Measurements from ENCODE around the gene SOCS3. TPM values are rescaled to one million over a fixed set of nuclear protein-coding genes. Genes with fewer than 3 reads are reported as not detected.

Gene SOCS3
- total and polyA plus RNA-seq, 2 experiments from 2014 or later: 31.2 to 50.6 TPM

- in situ Hi-C loops (cut with MboI): no loop called here
- Histone ChIP-seq H3K9me2 (ENCODE audit: insufficient read depth) (no peaks in the 10 kb centered on the region), H3K4me3 (no peak overlapping the region), H3K36me3 (ENCODE audit: low read depth) (peaks cover 15% of the 10 kb centered on the region; the same call in 1 of the 2 replicates), H3K27ac (no peak overlapping the region), H3F3A (ENCODE audit: insufficient read depth) (no peaks in the 10 kb centered on the region), H3K27me3 (replicated peaks; ENCODE audit: insufficient read depth) (no peaks in the 10 kb centered on the region), H4K20me1 (ENCODE audit: insufficient read depth) (no peaks in the 10 kb centered on the region), H2AFZ (no peak overlapping the region), H3K79me2 (ENCODE audit: insufficient read depth) (peaks cover 80% of the 10 kb centered on the region), H3K9me3 (ENCODE audit: low read depth) (no peaks in the 10 kb centered on the region), H3K4me2 (ENCODE audit: unreplicated experiment) (no peak overlapping the region), H3K9ac (no peak overlapping the region), H3K4me1 (ENCODE audit: insufficient read depth) (no peaks in the 10 kb centered on the region; the same call in 1 of the 2 replicates)
- 84 to 86% methylated on average over 3 of the region's 3 CpGs for WGBS, 2 experiments (ENCODE audit: low coverage in 1 of 2, low lambda C conversion rate in 2 of 2, missing lambda C conversion rate in 2 of 2)
- no peak for DNase-seq
- TF ChIP-seq EZH2phosphoT487 (IDR thresholded peaks at IDR 0.05; ENCODE audit: insufficient read depth, low read depth) (no peak), EZH2 (IDR thresholded peaks at IDR 0.05; ENCODE audit: insufficient read depth, poor library complexity, severe bottlenecking) (no peak)
Observed at GRCh38 chr17:78398390-78398789, 38.5 kb upstream of the SOCS3 start.

GRCh38 chr17:78397681-78398101 lies 37.8 kb upstream of the SOCS3 start:
- TF ChIP-seq EZH2phosphoT487 (IDR thresholded peaks at IDR 0.05; ENCODE audit: insufficient read depth, low read depth): no peak
- no peak for TF ChIP-seq EZH2 (IDR thresholded peaks at IDR 0.05; ENCODE audit: insufficient read depth, poor library complexity, severe bottlenecking)
- Histone ChIP-seq H3K27me3 (replicated peaks; ENCODE audit: insufficient read depth) (no peaks in the 10 kb centered on the region), H3F3A (ENCODE audit: insufficient read depth) (peaks cover 2% of the 10 kb centered on the region; the same call in 1 of the 2 replicates), H3K9me2 (ENCODE audit: insufficient read depth) (no peaks in the 10 kb centered on the region), H3K27ac (no peak overlapping the region), H3K9ac (no peak overlapping the region), H3K79me2 (ENCODE audit: insufficient read depth) (peaks cover 81% of the 10 kb centered on the region), H3K4me1 (ENCODE audit: insufficient read depth) (peaks cover 1% of the 10 kb centered on the region; the same call in 1 of the 2 replicates), H3K36me3 (ENCODE audit: low read depth) (peaks cover 15% of the 10 kb centered on the region; the same call in 1 of the 2 replicates), H4K20me1 (ENCODE audit: insufficient read depth) (no peaks in the 10 kb centered on the region), H2AFZ (no peak overlapping the region), H3K4me3 (no peak overlapping the region), H3K9me3 (ENCODE audit: low read depth) (no peaks in the 10 kb centered on the region), H3K4me2 (ENCODE audit: unreplicated experiment) (no peak overlapping the region)
- WGBS, 2 experiments (ENCODE audit: low coverage in 1 of 2, low lambda C conversion rate in 2 of 2, missing lambda C conversion rate in 2 of 2): 76 to 79% methylated on average over 13 of the region's 13 CpGs
- DNase-seq: peak; percentile 54
- in situ Hi-C loops (cut with MboI): no loop called here

GRCh38 chr17:78396441-78397337 lies 36.8 kb upstream of the SOCS3 start:
- DNase-seq: no peak

GRCh38 chr17:78395155-78395554 lies 35.3 kb upstream of the SOCS3 start:
- in situ Hi-C loops (cut with MboI): no loop called here
- Histone ChIP-seq H3K9me3 (ENCODE audit: low read depth) (no peaks in the 10 kb centered on the region), H3K36me3 (ENCODE audit: low read depth) (peaks cover 15% of the 10 kb centered on the region; the same call in 1 of the 2 replicates), H3K27ac (no peak overlapping the region), H3K4me1 (ENCODE audit: insufficient read depth) (peaks cover 25% of the 10 kb centered on the region), H3K4me3 (no peak overlapping the region), H3K9me2 (ENCODE audit: insufficient read depth) (no peaks in the 10 kb centered on the region), H3K9ac (no peak overlapping the region), H3K27me3 (replicated peaks; ENCODE audit: insufficient read depth) (no peaks in the 10 kb centered on the region), H3K79me2 (ENCODE audit: insufficient read depth) (peaks cover 96% of the 10 kb centered on the region), H4K20me1 (ENCODE audit: insufficient read depth) (no peaks in the 10 kb centered on the region), H2AFZ (no peak overlapping the region), H3K4me2 (ENCODE audit: unreplicated experiment) (no peak overlapping the region), H3F3A (ENCODE audit: insufficient read depth) (peaks cover 23% of the 10 kb centered on the region)
- TF ChIP-seq EZH2phosphoT487 (IDR thresholded peaks at IDR 0.05; ENCODE audit: insufficient read depth, low read depth): no peak
- no peak for TF ChIP-seq EZH2 (IDR thresholded peaks at IDR 0.05; ENCODE audit: insufficient read depth, poor library complexity, severe bottlenecking)
- no peak for DNase-seq
- WGBS, 2 experiments (ENCODE audit: low coverage in 1 of 2, low lambda C conversion rate in 2 of 2, missing lambda C conversion rate in 2 of 2): 94 to 100% methylated on average over 2 of the region's 2 CpGs

More at GRCh38 chr17:78396441-78397337, 36.8 kb upstream of the SOCS3 start:
- Histone ChIP-seq H3F3A (ENCODE audit: insufficient read depth) (peaks cover 12% of the 10 kb centered on the region), H3K9ac (no peak overlapping the region), H3K4me3 (no peak overlapping the region), H3K79me2 (ENCODE audit: insufficient read depth) (peaks cover 88% of the 10 kb centered on the region), H3K27ac (no peak overlapping the region), H3K27me3 (replicated peaks; ENCODE audit: insufficient read depth) (no peaks in the 10 kb centered on the region), H3K4me2 (ENCODE audit: unreplicated experiment) (no peak overlapping the region), H2AFZ (no peak overlapping the region), H3K9me2 (ENCODE audit: insufficient read depth) (no peaks in the 10 kb centered on the region), H3K4me1 (ENCODE audit: insufficient read depth) (peaks cover 11% of the 10 kb centered on the region), H4K20me1 (ENCODE audit: insufficient read depth) (no peaks in the 10 kb centered on the region), H3K9me3 (ENCODE audit: low read depth) (no peaks in the 10 kb centered on the region), H3K36me3 (ENCODE audit: low read depth) (peaks cover 15% of the 10 kb centered on the region; the same call in 1 of the 2 replicates)
- in situ Hi-C loops (cut with MboI): no loop called here
- 77 to 81% methylated on average over 14 of the region's 14 CpGs for WGBS, 2 experiments (ENCODE audit: low coverage in 1 of 2, low lambda C conversion rate in 2 of 2, missing lambda C conversion rate in 2 of 2)
- TF ChIP-seq EZH2 (IDR thresholded peaks at IDR 0.05; ENCODE audit: insufficient read depth, poor library complexity, severe bottlenecking) (no peak), EZH2phosphoT487 (IDR thresholded peaks at IDR 0.05; ENCODE audit: insufficient read depth, low read depth) (no peak)
